ENCODE results near the gene FGL2.

DNA sequence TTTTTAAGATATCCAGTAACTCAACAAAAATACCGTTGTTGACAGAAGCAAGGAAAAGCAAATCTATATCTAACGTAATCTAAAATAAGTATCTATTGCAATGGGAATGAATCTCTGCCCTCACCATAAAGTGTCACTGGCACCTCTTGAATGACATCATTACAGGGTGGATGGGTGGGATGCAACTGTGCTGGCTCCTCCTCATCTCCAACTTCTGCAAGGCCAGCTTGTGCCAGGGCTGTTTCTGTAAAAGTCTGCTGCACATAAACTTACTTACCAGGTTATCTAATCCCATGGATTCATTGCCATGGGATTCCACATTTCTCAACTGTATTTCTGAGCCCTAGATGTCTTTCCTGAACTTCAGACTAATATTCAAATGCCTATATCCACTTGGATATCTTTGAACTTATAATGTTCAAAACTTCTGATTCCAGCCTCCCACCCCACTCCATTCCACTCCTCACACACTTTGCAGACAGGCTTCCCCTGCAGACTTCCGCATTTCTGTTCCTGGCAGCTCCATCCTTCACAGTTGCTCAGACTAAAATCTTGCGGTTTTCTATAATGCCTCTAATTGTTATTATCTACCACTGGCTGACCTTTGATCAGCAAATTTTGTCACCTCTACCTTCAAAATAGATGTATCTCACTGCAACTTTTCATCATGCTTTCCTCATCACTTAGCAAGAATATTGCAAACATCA is 10.7 kb downstream of the FGL2 start:
- TF ChIP-seq, protein P1, sequence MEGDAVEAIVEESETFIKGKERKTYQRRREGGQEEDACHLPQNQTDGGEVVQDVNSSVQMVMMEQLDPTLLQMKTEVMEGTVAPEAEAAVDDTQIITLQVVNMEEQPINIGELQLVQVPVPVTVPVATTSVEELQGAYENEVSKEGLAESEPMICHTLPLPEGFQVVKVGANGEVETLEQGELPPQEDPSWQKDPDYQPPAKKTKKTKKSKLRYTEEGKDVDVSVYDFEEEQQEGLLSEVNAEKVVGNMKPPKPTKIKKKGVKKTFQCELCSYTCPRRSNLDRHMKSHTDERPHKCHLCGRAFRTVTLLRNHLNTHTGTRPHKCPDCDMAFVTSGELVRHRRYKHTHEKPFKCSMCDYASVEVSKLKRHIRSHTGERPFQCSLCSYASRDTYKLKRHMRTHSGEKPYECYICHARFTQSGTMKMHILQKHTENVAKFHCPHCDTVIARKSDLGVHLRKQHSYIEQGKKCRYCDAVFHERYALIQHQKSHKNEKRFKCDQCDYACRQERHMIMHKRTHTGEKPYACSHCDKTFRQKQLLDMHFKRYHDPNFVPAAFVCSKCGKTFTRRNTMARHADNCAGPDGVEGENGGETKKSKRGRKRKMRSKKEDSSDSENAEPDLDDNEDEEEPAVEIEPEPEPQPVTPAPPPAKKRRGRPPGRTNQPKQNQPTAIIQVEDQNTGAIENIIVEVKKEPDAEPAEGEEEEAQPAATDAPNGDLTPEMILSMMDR (IDR thresholded peaks at IDR 0.05; ENCODE audit: low read depth, low read length, poor library complexity, severe bottlenecking) = no peak
- no peak for TF ChIP-seq EZH2phosphoT487 (IDR thresholded peaks at IDR 0.05; ENCODE audit: borderline replicate concordance, low read length)
